Putamen (tissue), 1 donor: ENCODE data around the gene NTM.

Source experiments
- DNase-seq: peaks from one replicate; pipeline ENCODE4 v3.0.0-alpha.2; 2016; ENCODE audit warnings: low spot score

Gene NTM

GRCh38 chr11:131499199-131499598 lies 128.8 kb downstream of the NTM start:
- DNase-seq = no peak

GRCh38 chr11:131503017-131503416 lies 132.6 kb downstream of the NTM start:
- DNase-seq = no peak

- peak; percentile 77 for DNase-seq
These were observed 134.0 kb downstream of the NTM start for GRCh38 chr11:131504199-131504949.

GRCh38 chr11:131506348-131506747 lies 135.9 kb downstream of the NTM start:
- DNase-seq = no peak

GRCh38 chr11:131510662-131511061 lies 140.2 kb downstream of the NTM start:
- no peak for DNase-seq

GRCh38 chr11:131511794-131512193 lies 141.4 kb downstream of the NTM start:
- DNase-seq = no peak

- no peak for DNase-seq
These were observed 141.8 kb downstream of the NTM start for GRCh38 chr11:131512228-131512627.

- no peak for DNase-seq
These were observed 143.6 kb downstream of the NTM start for GRCh38 chr11:131514062-131514461.

GRCh38 chr11:131518305-131518838 lies 148.0 kb downstream of the NTM start:
- DNase-seq = no peak

GRCh38 chr11:131522851-131523250 lies 152.4 kb downstream of the NTM start:
- no peak for DNase-seq

GRCh38 chr11:131530407-131530806 lies 160.0 kb downstream of the NTM start:
- DNase-seq = peak; percentile 91

- no peak for DNase-seq
These were observed 162.7 kb downstream of the NTM start for GRCh38 chr11:131533149-131533548.

- DNase-seq = peak; percentile 86
These were observed 163.6 kb downstream of the NTM start for GRCh38 chr11:131533998-131534397.

- peak; percentile 82 for DNase-seq
These were observed 164.2 kb downstream of the NTM start for GRCh38 chr11:131534611-131535010.

- no peak for DNase-seq
These were observed 165.7 kb downstream of the NTM start for GRCh38 chr11:131536159-131536558.

GRCh38 chr11:131537196-131537595 lies 166.8 kb downstream of the NTM start:
- DNase-seq = no peak

GRCh38 chr11:131537748-131538147 lies 167.3 kb downstream of the NTM start:
- no peak for DNase-seq

GRCh38 chr11:131538322-131538721 lies 167.9 kb downstream of the NTM start:
- no peak for DNase-seq

GRCh38 chr11:131540676-131541075 lies 170.3 kb downstream of the NTM start:
- no peak for DNase-seq

- DNase-seq = no peak
These were observed 173.1 kb downstream of the NTM start for GRCh38 chr11:131543389-131544025.

- no peak for DNase-seq
These were observed 174.2 kb downstream of the NTM start for GRCh38 chr11:131544591-131544990.

GRCh38 chr11:131546218-131546895 lies 175.9 kb downstream of the NTM start:
- DNase-seq = no peak

GRCh38 chr11:131549099-131549498 lies 178.7 kb downstream of the NTM start:
- no peak for DNase-seq
